ENCODE measurements around the gene LEMD2. TPM values are rescaled to one million over a fixed set of nuclear protein-coding genes. Genes with fewer than 3 reads are reported as not detected.

LEMD2 gene
- polyA plus RNA-seq, 1 of the 3 experiments (the other 2 are of a cell fraction) = 56.5 TPM

- H3K36me3 ChIP-seq (replicated peaks in 1 of 2; ENCODE audit: control insufficient read depth in 1 of 2, insufficient read depth in 2 of 2, low read length in 1 of 2) = peaks cover 29 to 32% of the 10 kb centered on the region in 2 experiments
- H3K27me3 ChIP-seq (ENCODE audit: insufficient read depth) = no peaks in the 10 kb centered on the region
- H3K79me2 ChIP-seq (ENCODE audit: insufficient read depth) = no peaks in the 10 kb centered on the region
- no peaks in the 10 kb centered on the region; the same call in 1 of the 2 replicates for H4K20me1 ChIP-seq (ENCODE audit: insufficient read depth)
- peaks cover 41% of the 10 kb centered on the region for H3F3A ChIP-seq (replicated peaks; ENCODE audit: insufficient read depth)
- peak overlapping the region; percentile 78 to 84 for H3K27ac ChIP-seq (ENCODE audit: low read depth in 2 of 2, low read length in 1 of 2)
- TF ChIP-seq ELF1 (IDR thresholded peaks at IDR 0.05) (peak; percentile 46; the same call in 1 of the 2 replicates), YY1 (IDR thresholded peaks at IDR 0.05; ENCODE audit: low read depth) (peak; percentile 39; the same call in 1 of the 2 replicates), NRF1 (IDR thresholded peaks at IDR 0.05; ENCODE audit: low read depth, low read length) (no peak), EZH2phosphoT487 (IDR thresholded peaks at IDR 0.05; ENCODE audit: borderline replicate concordance, low read depth) (no peak), RAD21 (IDR thresholded peaks at IDR 0.05; ENCODE audit: low read length) (peak; percentile 84), TEAD4 (IDR thresholded peaks at IDR 0.05; ENCODE audit: borderline replicate concordance, insufficient read depth) (peak; percentile 68; the same call in 1 of the 2 replicates), NFIC (IDR thresholded peaks at IDR 0.05; ENCODE audit: borderline replicate concordance) (no peak), EP300 (IDR thresholded peaks at IDR 0.05; ENCODE audit: borderline replicate concordance in 1 of 2, low read depth in 1 of 2, low read length in 1 of 2) (peak; percentile 30 to 68; a peak in 2 of 4 replicates), USF1 (IDR thresholded peaks at IDR 0.05; ENCODE audit: borderline replicate concordance, low read depth) (0 out of 2 replicates have a peak, but pooled peaks have one; percentile 5), SIN3A (IDR thresholded peaks at IDR 0.05; ENCODE audit: borderline replicate concordance, low read depth, low read length) (0 out of 2 replicates have a peak, but pooled peaks have one; percentile 11), PBX3 (IDR thresholded peaks at IDR 0.05) (peak; percentile 5; the same call in 1 of the 2 replicates), FOSL2 (IDR thresholded peaks at IDR 0.05; ENCODE audit: borderline replicate concordance, low read depth) (peak; percentile 14; the same call in 1 of the 2 replicates), MAX (IDR thresholded peaks at IDR 0.05; ENCODE audit: low read depth) (peak; percentile 14), POLR2AphosphoS5 (IDR thresholded peaks at IDR 0.05; ENCODE audit: low read depth, low read length) (peak; percentile 17), CTCF (IDR thresholded peaks at IDR 0.05) (peak; percentile 92), RCOR1 (IDR thresholded peaks at IDR 0.05; ENCODE audit: low read length) (no peak), SMC3 (IDR thresholded peaks at IDR 0.05; ENCODE audit: low read depth, low read length) (peak; percentile 84), FOXJ3 (CRISPR knock-in tag; IDR thresholded peaks at IDR 0.05) (no peak), TCF12 (IDR thresholded peaks at IDR 0.05) (peak; percentile 61), FOXM1 (IDR thresholded peaks at IDR 0.05; ENCODE audit: low read depth) (0 out of 2 replicates have a peak, but pooled peaks have one; percentile 52)
- no peak overlapping the region for H2AFZ ChIP-seq (ENCODE audit: low read depth)
- no peaks in the 10 kb centered on the region for H3K9me2 ChIP-seq
- 40% methylated on average over 7 of the region's 47 CpGs for WGBS (ENCODE audit: low lambda C conversion rate)
- no peaks in the 10 kb centered on the region for H3K9me3 ChIP-seq
- CTCF ChIA-PET = interaction anchor here (0.6 to 14.7 kb wide), 86 partner anchors 8 to 1442 kb away, joined by 3 to 204 read pairs (median 5); partner anchors contain the start of genes BAK1, GRM4, IP6K3 and ITPR3
- H3K4me3 ChIP-seq (ENCODE audit: low read depth in 2 of 2, low read length in 1 of 2) = peak overlapping the region in 1 of 2 experiments; percentile 40; a peak in 1 of 4 replicates
- H3K4me1 ChIP-seq (ENCODE audit: control insufficient read depth in 1 of 2, insufficient read depth in 2 of 2, low read depth in 1 of 2, low read length in 1 of 2) = peaks cover 16 to 48% of the 10 kb centered on the region in 2 experiments; a peak in 3 of 4 replicates
- POLR2A ChIA-PET = interaction anchor here (0.8 to 1.2 kb wide), 3 partner anchors 58 to 275 kb away, joined by 3 to 5 read pairs (median 4); partner anchors contain the start of gene UQCC2
- peak overlapping the region; percentile 84 for H3K4me2 ChIP-seq
- DNase-seq = peak; percentile 92
- peak overlapping the region; percentile 55 for H3K9ac ChIP-seq
These were observed 17.5 kb downstream of the LEMD2 start for GRCh38 chr6:33771146-33772081.
